Gastrocnemius medialis (tissue), 4 donors: ENCODE results near the gene CD34. TPM values are rescaled to one million over a fixed set of nuclear protein-coding genes. Genes with fewer than 3 reads are reported as not detected.

ENCODE experiments used
- ATAC-seq, 2 donors: fragments of 150-250 bp; one replicate each; pipeline ENCODE4 v1.9.1; 2016
- DNase-seq, 2 donors: peaks; one replicate each; pipeline ENCODE4 v3.0.0-alpha.2; 2019
- H3K27ac ChIP-seq, 4 donors: fragments of 200-600 bp; sonication (generic); 1 replicate in 1 of 4; 2 replicates in 3 of 4; pipeline ENCODE4 v1.5.1; 2016 to 2018; ENCODE audit warnings: mild to moderate bottlenecking in 2 of 4, moderate library complexity in 1 of 4
- H3K27me3 ChIP-seq, 3 donors: fragments of 200-600 bp; sonication (generic) in 2 of 3; 1 replicate in 1 of 3; 2 replicates in 2 of 3; pipeline versions ENCODE4 v1.5.1 to v1.6.0; 2016 to 2019; ENCODE audit warnings: mild to moderate bottlenecking in 1 of 3, moderate library complexity in 1 of 3
- H3K36me3 ChIP-seq, 2 donors: fragments of 200-600 bp; sonication (generic) in 1 of 2; one replicate each; pipeline ENCODE4 v1.5.1; 2017 to 2018
- H3K4me1 ChIP-seq, 2 donors: fragments of 200-600 bp; sonication (generic) in 1 of 2; one replicate each; pipeline ENCODE4 v1.5.1; 2016 to 2017; ENCODE audit warnings: mild to moderate bottlenecking in 2 of 2
- H3K4me3 ChIP-seq, 4 donors: fragments of 200-600 bp; sonication (generic) in 3 of 4; 1 replicate in 1 of 4; 2 replicates in 3 of 4; pipeline ENCODE4 v1.5.1; 2016 to 2019; ENCODE audit warnings: mild to moderate bottlenecking in 2 of 4
- H3K9me3 ChIP-seq, 3 donors: fragments of 200-600 bp; sonication (generic) in 2 of 3; 1 replicate in 1 of 3; 2 replicates in 2 of 3; pipeline ENCODE4 v1.5.1; 2016 to 2019
- CTCF ChIP-seq, 5 experiments: fragments of 450-650 bp in 3 of 5; fragments of 200-600 bp in 2 of 5; sonication (generic) in 2 of 5; IDR thresholded peaks in 4 of 5; conservative IDR thresholded peaks in 1 of 5; 1 replicate in 4 of 5; 2 replicates in 1 of 5; pipeline ENCODE4 v1.5.1; 2016 to 2019; ENCODE audit warnings: antibody characterized with exemption in 5 of 5, mild to moderate bottlenecking in 3 of 5, moderate library complexity in 3 of 5
- POLR2A ChIP-seq, 2 donors: fragments of 450-650 bp; IDR thresholded peaks; one replicate each; pipeline ENCODE4 v1.6.1; 2017; ENCODE audit warnings: antibody characterized with exemption in 2 of 2, mild to moderate bottlenecking in 2 of 2, moderate library complexity in 2 of 2
- in situ Hi-C, 4 donors: fragments of 200-750 bp; cut with MboI; loops; one replicate each; pipeline versions ENCODE4 v1.15.0 to v1.8.0; 2017; ENCODE audit warnings: low sequenced_read_pairs in 4 of 4
- intact Hi-C: fragments of 100-400 bp; cut with DNase I; formaldehyde crosslinking; loops from one replicate; pipeline ENCODE4 v1.15.1; 2023; ENCODE audit warnings: low total_unique reads
- total RNA-seq, 4 donors: library from RNA; depleted of rRNA; stranded (reverse); fragments of >200 nt; gene quantifications; one replicate each; pipeline versions ENCODE4 v1.1.0 to v1.2.3, GENCODE V29; 2016

The CD34 gene
- total RNA-seq, 4 donors from 2014 or later = 13.6 to 31.7 (median 20.7) TPM

GRCh38 chr1:207892764-207893163, 18.2 kb downstream of the CD34 start:
- ATAC-seq = no peak
- intact Hi-C loops (no loop called here), in situ Hi-C loops (no loop called here)
- Histone ChIP-seq H3K9me3 (no peaks in the 10 kb centered on the region), H3K27me3 (no peaks in the 10 kb centered on the region), H3K27ac (peak overlapping the region in 3 of 4 donors; percentile 70 to 81 (median 78)), H3K36me3 (no peaks in the 10 kb centered on the region), H3K4me3 (no peak overlapping the region), H3K4me1 (peaks cover 42 to 49% of the 10 kb centered on the region in 2 donors)
- TF ChIP-seq POLR2A (IDR thresholded peaks at IDR 0.05) (no peak), CTCF (IDR thresholded peaks at IDR 0.05 in 4 of 5, conservative IDR thresholded peaks at IDR 0.05 in 1 of 5) (no peak)
- no peak for DNase-seq

- H3K4me1 ChIP-seq = peaks cover 42 to 49% of the 10 kb centered on the region in 2 donors
These were observed 19.8 kb downstream of the CD34 start for GRCh38 chr1:207891148-207891547.

GRCh38 chr1:207890136-207890738, 20.7 kb downstream of the CD34 start:
- no peak for TF ChIP-seq CTCF (IDR thresholded peaks at IDR 0.05 in 4 of 5, conservative IDR thresholded peaks at IDR 0.05 in 1 of 5)
- TF ChIP-seq POLR2A (IDR thresholded peaks at IDR 0.05) = peak in 1 of 2 donors; percentile 16
- ATAC-seq = peak; percentile 48 to 75
- H3K27me3 ChIP-seq = no peaks in the 10 kb centered on the region
- in situ Hi-C loops (no loop called here), intact Hi-C loops (no loop called here)
- no peaks in the 10 kb centered on the region for H3K36me3 ChIP-seq
- peak overlapping the region; percentile 60 to 81 (median 74) for H3K27ac ChIP-seq
- DNase-seq = peak; percentile 61 to 77
- peaks cover 46 to 53% of the 10 kb centered on the region in 2 donors for H3K4me1 ChIP-seq
- H3K4me3 ChIP-seq = no peak overlapping the region
- H3K9me3 ChIP-seq = no peaks in the 10 kb centered on the region

More at GRCh38 chr1:207891148-207891547, 19.8 kb downstream of the CD34 start:
- TF ChIP-seq CTCF (IDR thresholded peaks at IDR 0.05 in 4 of 5, conservative IDR thresholded peaks at IDR 0.05 in 1 of 5) = no peak
- no peaks in the 10 kb centered on the region for H3K27me3 ChIP-seq
- in situ Hi-C loops = no loop called here
- H3K36me3 ChIP-seq = no peaks in the 10 kb centered on the region
- DNase-seq = no peak
- no peak overlapping the region for H3K4me3 ChIP-seq
- peak overlapping the region; percentile 60 to 81 (median 74) for H3K27ac ChIP-seq
- no peak for ATAC-seq
- H3K9me3 ChIP-seq = no peaks in the 10 kb centered on the region
- intact Hi-C loops = no loop called here

GRCh38 chr1:207888652-207889051, 22.3 kb downstream of the CD34 start:
- TF ChIP-seq POLR2A (IDR thresholded peaks at IDR 0.05) (no peak), CTCF (IDR thresholded peaks at IDR 0.05 in 4 of 5, conservative IDR thresholded peaks at IDR 0.05 in 1 of 5) (no peak)
- Histone ChIP-seq H3K4me1 (peaks cover 57 to 66% of the 10 kb centered on the region in 2 donors), H3K36me3 (no peaks in the 10 kb centered on the region), H3K27me3 (no peaks in the 10 kb centered on the region), H3K9me3 (no peaks in the 10 kb centered on the region), H3K27ac (peak overlapping the region; percentile 60 to 81 (median 74)), H3K4me3 (no peak overlapping the region)
- in situ Hi-C loops = loop anchor here in 1 of 4 donors (10.0 kb wide), 1 partner anchor 76 kb away; no protein-coding TSS in a partner anchor
- ATAC-seq (peak; percentile 36 to 62), DNase-seq (peak; percentile 65 to 79)
- intact Hi-C loops = loop anchor here (5.0 to 10.0 kb wide), 2 partner anchors 274 to 356 kb away; partner anchors contain the start of gene PLXNA2
